ENCODE results near the gene FMNL2.

The FMNL2 gene

DNA sequence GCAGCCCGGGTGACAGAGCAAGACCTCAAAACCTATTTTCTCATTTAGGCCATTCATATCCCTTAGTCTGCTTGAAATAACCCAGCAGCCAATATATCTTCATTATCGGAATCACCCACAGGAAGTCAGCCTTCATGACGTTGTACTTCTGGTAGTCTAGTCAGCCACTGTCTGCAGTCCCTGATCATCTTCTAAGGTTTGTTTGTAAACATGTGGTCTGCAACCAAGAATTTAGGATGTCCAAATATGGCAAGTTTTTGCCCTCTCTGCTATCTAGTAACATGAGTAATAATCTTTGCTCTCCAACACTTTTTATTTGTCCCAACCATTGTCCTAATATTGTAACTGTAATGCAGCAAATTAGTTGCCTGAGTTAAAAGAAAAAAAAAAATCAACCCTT, 289.8 kb downstream of the FMNL2 start:
- no peaks in the 10 kb centered on the region for H3K9me3 ChIP-seq (ENCODE audit: low read length)
- no peak overlapping the region for H3K4me3 ChIP-seq (ENCODE audit: low read depth, low read length, poor library complexity, severe bottlenecking)
- TF ChIP-seq, protein P1, sequence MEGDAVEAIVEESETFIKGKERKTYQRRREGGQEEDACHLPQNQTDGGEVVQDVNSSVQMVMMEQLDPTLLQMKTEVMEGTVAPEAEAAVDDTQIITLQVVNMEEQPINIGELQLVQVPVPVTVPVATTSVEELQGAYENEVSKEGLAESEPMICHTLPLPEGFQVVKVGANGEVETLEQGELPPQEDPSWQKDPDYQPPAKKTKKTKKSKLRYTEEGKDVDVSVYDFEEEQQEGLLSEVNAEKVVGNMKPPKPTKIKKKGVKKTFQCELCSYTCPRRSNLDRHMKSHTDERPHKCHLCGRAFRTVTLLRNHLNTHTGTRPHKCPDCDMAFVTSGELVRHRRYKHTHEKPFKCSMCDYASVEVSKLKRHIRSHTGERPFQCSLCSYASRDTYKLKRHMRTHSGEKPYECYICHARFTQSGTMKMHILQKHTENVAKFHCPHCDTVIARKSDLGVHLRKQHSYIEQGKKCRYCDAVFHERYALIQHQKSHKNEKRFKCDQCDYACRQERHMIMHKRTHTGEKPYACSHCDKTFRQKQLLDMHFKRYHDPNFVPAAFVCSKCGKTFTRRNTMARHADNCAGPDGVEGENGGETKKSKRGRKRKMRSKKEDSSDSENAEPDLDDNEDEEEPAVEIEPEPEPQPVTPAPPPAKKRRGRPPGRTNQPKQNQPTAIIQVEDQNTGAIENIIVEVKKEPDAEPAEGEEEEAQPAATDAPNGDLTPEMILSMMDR (IDR thresholded peaks at IDR 0.05; ENCODE audit: low read length), result no peak
- no peak for TF ChIP-seq EZH2 (IDR thresholded peaks at IDR 0.05; ENCODE audit: borderline replicate concordance, low read length)
- H3K36me3 ChIP-seq (ENCODE audit: insufficient read depth, low read length), result no peaks in the 10 kb centered on the region
- H3K79me2 ChIP-seq (ENCODE audit: insufficient read depth, low read length), result no peaks in the 10 kb centered on the region
- H4K20me1 ChIP-seq (ENCODE audit: insufficient read depth, low read length), result no peaks in the 10 kb centered on the region
- no peaks in the 10 kb centered on the region for H3K4me1 ChIP-seq (ENCODE audit: insufficient read depth, low read length, severe bottlenecking)
- H3K27me3 ChIP-seq (ENCODE audit: insufficient read depth, low read length), result no peaks in the 10 kb centered on the region
- H3K27ac ChIP-seq (ENCODE audit: low read depth, low read length, poor library complexity, severe bottlenecking), result no peak overlapping the region
- no peaks in the 10 kb centered on the region for H3F3A ChIP-seq (ENCODE audit: insufficient read depth, low read length)
- H3K9me2 ChIP-seq (ENCODE audit: low read depth, low read length), result no peaks in the 10 kb centered on the region
- H3K4me2 ChIP-seq (ENCODE audit: low read length), result no peak overlapping the region
- no peak overlapping the region for H2AFZ ChIP-seq (ENCODE audit: low read length)
- no peak overlapping the region for H3K9ac ChIP-seq (ENCODE audit: low read length)

DNA sequence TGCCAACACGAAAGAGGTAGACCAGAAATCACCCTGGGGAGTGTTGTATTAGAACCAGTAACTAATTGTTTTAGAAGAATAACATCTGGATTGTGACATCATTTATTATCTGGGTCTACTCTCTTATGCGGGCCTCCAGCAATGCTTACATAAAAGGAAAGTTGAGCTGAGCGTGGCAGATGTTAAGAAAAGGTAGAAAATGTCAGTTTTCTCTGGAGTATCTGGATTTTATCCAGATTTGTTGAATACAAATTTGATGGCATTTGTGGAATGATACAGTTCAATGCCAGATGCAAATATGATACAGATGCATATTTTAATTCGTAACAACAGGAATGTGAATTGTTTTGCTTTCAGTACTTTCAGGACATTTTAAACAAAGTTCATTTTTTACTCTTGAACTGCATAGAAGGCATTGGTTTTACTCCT, 292.0 kb downstream of the FMNL2 start:
- no peaks in the 10 kb centered on the region for H3K79me2 ChIP-seq (ENCODE audit: insufficient read depth, low read length)
- no peak overlapping the region for H3K9ac ChIP-seq (ENCODE audit: low read length)
- TF ChIP-seq, protein P1 (IDR thresholded peaks at IDR 0.05; ENCODE audit: low read length), result no peak
- TF ChIP-seq EZH2 (IDR thresholded peaks at IDR 0.05; ENCODE audit: borderline replicate concordance, low read length), result no peak
- no peaks in the 10 kb centered on the region for H3K36me3 ChIP-seq (ENCODE audit: insufficient read depth, low read length)
- H3K27ac ChIP-seq (ENCODE audit: low read depth, low read length, poor library complexity, severe bottlenecking), result no peak overlapping the region
- H3K27me3 ChIP-seq (ENCODE audit: insufficient read depth, low read length), result no peaks in the 10 kb centered on the region
- no peaks in the 10 kb centered on the region for H3K9me2 ChIP-seq (ENCODE audit: low read depth, low read length)
- no peak overlapping the region for H2AFZ ChIP-seq (ENCODE audit: low read length)
- no peaks in the 10 kb centered on the region for H4K20me1 ChIP-seq (ENCODE audit: insufficient read depth, low read length)
- no peaks in the 10 kb centered on the region for H3K9me3 ChIP-seq (ENCODE audit: low read length)
- no peak overlapping the region for H3K4me3 ChIP-seq (ENCODE audit: low read depth, low read length, poor library complexity, severe bottlenecking)
- H3K4me1 ChIP-seq (ENCODE audit: insufficient read depth, low read length, severe bottlenecking), result no peaks in the 10 kb centered on the region
- no peaks in the 10 kb centered on the region for H3F3A ChIP-seq (ENCODE audit: insufficient read depth, low read length)
- no peak overlapping the region for H3K4me2 ChIP-seq (ENCODE audit: low read length)

- Histone ChIP-seq H3K4me1 (ENCODE audit: insufficient read depth, low read length, severe bottlenecking) (no peaks in the 10 kb centered on the region), H2AFZ (ENCODE audit: low read length) (no peak overlapping the region), H3K79me2 (ENCODE audit: insufficient read depth, low read length) (no peaks in the 10 kb centered on the region), H3K9me2 (ENCODE audit: low read depth, low read length) (no peaks in the 10 kb centered on the region), H3F3A (ENCODE audit: insufficient read depth, low read length) (no peaks in the 10 kb centered on the region), H3K4me2 (ENCODE audit: low read length) (no peak overlapping the region), H3K9ac (ENCODE audit: low read length) (no peak overlapping the region), H3K27me3 (ENCODE audit: insufficient read depth, low read length) (no peaks in the 10 kb centered on the region), H4K20me1 (ENCODE audit: insufficient read depth, low read length) (no peaks in the 10 kb centered on the region), H3K27ac (ENCODE audit: low read depth, low read length, poor library complexity, severe bottlenecking) (no peak overlapping the region), H3K9me3 (ENCODE audit: low read length) (no peaks in the 10 kb centered on the region), H3K4me3 (ENCODE audit: low read depth, low read length, poor library complexity, severe bottlenecking) (no peak overlapping the region), H3K36me3 (ENCODE audit: insufficient read depth, low read length) (no peaks in the 10 kb centered on the region)
- TF ChIP-seq, protein P1 (IDR thresholded peaks at IDR 0.05; ENCODE audit: low read length), result 0 out of 2 replicates have a peak, but pooled peaks have one; percentile 24
- no peak for TF ChIP-seq EZH2 (IDR thresholded peaks at IDR 0.05; ENCODE audit: borderline replicate concordance, low read length)
These were observed 292.5 kb downstream of the FMNL2 start for GRCh38 chr2:152627351-152627957.
